Activated B cell treated with CpG ODN at 0.5 μM for 24 hours (primary cell): ENCODE data around the gene FAM174C. TPM values are rescaled to one million over a fixed set of nuclear protein-coding genes. Genes with fewer than 3 reads are reported as not detected.

Experiments used
- ATAC-seq: fragments of 200-7000 bp; cut with Tn5 transposase; one replicate; pipeline ENCODE4 v1.10.0; 2021; ENCODE audit warnings: low read depth, mild to moderate bottlenecking, moderate library complexity
- CTCF ChIA-PET: fragments of 350-600 bp; sonication (Branson Sonifier 250); formaldehyde crosslinking; loops from one replicate; lab custom pipeline; 2021; ENCODE audit warnings: antibody characterized with exemption; lab: Charles Lee
- POLR2A ChIA-PET: fragments of 350-600 bp; sonication (Branson Sonifier 250); formaldehyde crosslinking; loops from one replicate; lab custom pipeline; 2021; ENCODE audit warnings: antibody characterized with exemption; lab: Charles Lee
- DNase-seq: peaks from one replicate; pipeline ENCODE4 v3.0.0; 2022
- H3K27ac Mint-ChIP-seq: one replicate; pipeline ENCODE4 v1.8.0; 2020; ENCODE audit warnings: mixed read lengths
- H3K27me3 Mint-ChIP-seq: one replicate; pipeline ENCODE4 v1.8.0; 2021; ENCODE audit warnings: mixed read lengths
- H3K36me3 Mint-ChIP-seq: one replicate; pipeline ENCODE4 v1.8.0; 2021; ENCODE audit warnings: low read depth, mixed read lengths
- H3K4me1 Mint-ChIP-seq: one replicate; pipeline ENCODE4 v1.8.0; 2021; ENCODE audit warnings: mixed read lengths
- H3K4me3 Mint-ChIP-seq: one replicate; pipeline ENCODE4 v1.8.0; 2020; ENCODE audit warnings: mild to moderate bottlenecking, mixed read lengths
- H3K9me3 Mint-ChIP-seq: one replicate; pipeline ENCODE4 v1.8.0; 2020; ENCODE audit warnings: mixed read lengths
- intact Hi-C: fragments of 100-400 bp; cut with micrococcal nuclease; formaldehyde crosslinking; loops from one replicate; pipeline ENCODE4 v1.15.1; 2024
- total RNA-seq: library from RNA; stranded (reverse); gene quantifications from 2 replicates; pipeline ENCODE4 v1.2.3, GENCODE V29; 2022
- TF ChIP-seq, protein P1 (sequence below): fragments of 200-600 bp; IDR thresholded peaks from one replicate; pipeline ENCODE4 v1.8.0; 2022; ENCODE audit warnings: antibody characterized with exemption, mild to moderate bottlenecking

Gene FAM174C
- total RNA-seq, 1 donor from 2014 or later: 47.9 TPM

DNA sequence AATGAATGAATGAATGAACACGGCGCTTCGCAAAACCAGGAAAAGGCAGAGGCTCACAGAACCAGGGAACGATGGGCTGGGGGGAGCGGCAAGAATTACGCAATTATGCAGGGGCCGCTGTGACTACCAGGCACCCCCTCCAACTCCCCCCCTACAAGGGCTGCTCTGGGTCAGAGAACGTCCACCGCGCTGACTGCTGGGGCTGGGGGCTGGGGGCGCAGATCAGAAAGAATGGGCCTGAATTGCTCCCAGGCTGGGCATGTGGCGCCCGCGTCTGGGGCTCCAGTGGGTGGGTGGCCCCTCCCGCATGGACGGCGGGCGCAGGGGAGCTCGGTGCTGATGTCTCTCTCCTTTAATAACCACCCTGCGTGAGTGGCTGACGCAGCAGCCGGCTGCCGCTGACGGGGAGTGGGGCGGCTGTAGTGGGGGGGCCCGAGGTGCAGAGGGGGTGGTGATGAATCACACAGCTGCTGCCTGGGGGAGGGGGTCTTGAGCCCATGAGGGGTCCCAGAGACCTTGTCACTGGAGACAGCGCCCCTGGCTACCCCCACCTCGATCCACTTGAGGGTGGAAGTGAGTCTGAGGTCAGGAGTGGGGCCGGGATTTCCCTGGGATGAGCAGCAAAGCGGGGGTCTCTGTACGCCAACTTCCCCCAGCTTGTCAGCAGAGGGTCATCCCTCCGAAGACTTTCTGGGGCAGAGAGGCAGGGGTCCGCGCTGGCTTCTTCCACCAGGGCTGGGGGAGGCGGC, 7.7 kb upstream of the FAM174C start:
- H3K36me3 Mint-ChIP-seq: peaks cover 28% of the 10 kb centered on the region
- peaks cover 81% of the 10 kb centered on the region for H3K4me1 Mint-ChIP-seq
- intact Hi-C loops: loop anchor here (2.0 kb wide), 2 partner anchors 139 to 471 kb away; partner anchors contain the start of genes DAZAP1 and PTBP1
- TF ChIP-seq, protein P1, sequence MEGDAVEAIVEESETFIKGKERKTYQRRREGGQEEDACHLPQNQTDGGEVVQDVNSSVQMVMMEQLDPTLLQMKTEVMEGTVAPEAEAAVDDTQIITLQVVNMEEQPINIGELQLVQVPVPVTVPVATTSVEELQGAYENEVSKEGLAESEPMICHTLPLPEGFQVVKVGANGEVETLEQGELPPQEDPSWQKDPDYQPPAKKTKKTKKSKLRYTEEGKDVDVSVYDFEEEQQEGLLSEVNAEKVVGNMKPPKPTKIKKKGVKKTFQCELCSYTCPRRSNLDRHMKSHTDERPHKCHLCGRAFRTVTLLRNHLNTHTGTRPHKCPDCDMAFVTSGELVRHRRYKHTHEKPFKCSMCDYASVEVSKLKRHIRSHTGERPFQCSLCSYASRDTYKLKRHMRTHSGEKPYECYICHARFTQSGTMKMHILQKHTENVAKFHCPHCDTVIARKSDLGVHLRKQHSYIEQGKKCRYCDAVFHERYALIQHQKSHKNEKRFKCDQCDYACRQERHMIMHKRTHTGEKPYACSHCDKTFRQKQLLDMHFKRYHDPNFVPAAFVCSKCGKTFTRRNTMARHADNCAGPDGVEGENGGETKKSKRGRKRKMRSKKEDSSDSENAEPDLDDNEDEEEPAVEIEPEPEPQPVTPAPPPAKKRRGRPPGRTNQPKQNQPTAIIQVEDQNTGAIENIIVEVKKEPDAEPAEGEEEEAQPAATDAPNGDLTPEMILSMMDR: no peak
- POLR2A ChIA-PET: interaction anchor here (1.0 to 11.5 kb wide), 6 partner anchors 8 to 173 kb away, joined by 4 to 824 read pairs (median 57); partner anchors contain the start of genes ATP5F1D, CBARP, FAM174C and POLR2E
- H3K4me3 Mint-ChIP-seq: peak overlapping the region; percentile 57
- CTCF ChIA-PET: interaction anchor here (1.5 to 9.8 kb wide), 4 partner anchors 14 to 25 kb away, joined by 8 to 540 read pairs (median 18); partner anchors contain the start of gene ATP5F1D
- no peaks in the 10 kb centered on the region for H3K27me3 Mint-ChIP-seq
- peak overlapping the region; percentile 56 for H3K27ac Mint-ChIP-seq
- DNase-seq: no peak
- H3K9me3 Mint-ChIP-seq: no peaks in the 10 kb centered on the region
- ATAC-seq: no peak

DNA sequence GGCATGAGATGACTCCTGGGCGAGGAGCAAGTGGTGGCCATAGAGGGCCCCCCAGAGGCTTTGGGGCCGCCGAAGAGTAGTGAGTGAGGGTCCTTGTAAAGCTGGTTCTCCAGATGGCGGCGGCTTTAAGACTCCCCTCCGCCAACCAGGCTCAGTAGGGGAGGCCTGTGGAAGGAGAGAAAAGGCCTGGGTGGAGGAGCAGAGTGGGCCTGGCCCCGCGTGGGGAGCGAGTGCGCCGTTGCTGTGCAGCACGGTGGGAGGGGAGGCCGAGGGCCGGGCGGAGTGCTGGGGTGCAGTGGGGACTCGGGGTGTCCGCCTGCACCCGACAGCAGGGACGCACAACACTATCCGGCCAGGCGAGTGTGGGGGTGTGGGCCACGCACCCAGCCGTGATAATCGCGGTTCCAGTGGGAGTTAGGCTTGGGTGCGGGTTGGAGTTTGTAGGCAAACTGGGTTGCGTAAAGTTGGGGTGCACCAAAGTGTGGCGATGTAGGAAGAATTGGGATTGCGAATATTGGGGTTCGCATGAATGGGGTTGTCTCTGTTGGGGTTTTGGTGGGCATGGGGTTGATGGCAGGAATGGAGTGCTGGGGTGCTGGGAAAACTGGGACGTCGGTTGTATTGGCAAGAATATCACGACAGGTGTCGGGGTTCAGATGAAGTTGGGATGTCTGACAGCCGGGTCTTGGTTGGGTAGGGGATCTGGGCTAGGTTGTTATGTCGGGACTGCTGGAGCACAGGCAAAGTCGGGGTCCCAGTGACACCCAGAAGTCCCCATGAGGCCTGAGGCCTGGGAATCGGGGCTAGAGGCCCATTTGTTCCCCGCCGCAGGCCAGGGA, 6.9 kb upstream of the FAM174C start:
- intact Hi-C loops: loop anchor here (1.0 to 2.0 kb wide), 3 partner anchors 7 to 472 kb away; partner anchors contain the start of genes DAZAP1 and PTBP1
- ChIA-PET POLR2A (interaction anchor here (0.6 to 11.5 kb wide), 84 partner anchors 9 to 1682 kb away, joined by 3 to 824 read pairs (median 5); partner anchors contain the start of genes ABCA7, ARHGAP45, ATP5F1D and C19orf25), CTCF (interaction anchor here (2.5 to 9.8 kb wide), 2 partner anchors 22 to 26 kb away, joined by 10 to 540 read pairs; partner anchors contain the start of gene ATP5F1D)
- no peaks in the 10 kb centered on the region for H3K9me3 Mint-ChIP-seq
- DNase-seq: no peak
- peak overlapping the region; percentile 85 for H3K27ac Mint-ChIP-seq
- H3K4me3 Mint-ChIP-seq: peak overlapping the region; percentile 80
- no peaks in the 10 kb centered on the region for H3K27me3 Mint-ChIP-seq
- ATAC-seq: no peak
- H3K36me3 Mint-ChIP-seq: peaks cover 36% of the 10 kb centered on the region
- peaks cover 79% of the 10 kb centered on the region for H3K4me1 Mint-ChIP-seq
- TF ChIP-seq, protein P1: no peak

DNA sequence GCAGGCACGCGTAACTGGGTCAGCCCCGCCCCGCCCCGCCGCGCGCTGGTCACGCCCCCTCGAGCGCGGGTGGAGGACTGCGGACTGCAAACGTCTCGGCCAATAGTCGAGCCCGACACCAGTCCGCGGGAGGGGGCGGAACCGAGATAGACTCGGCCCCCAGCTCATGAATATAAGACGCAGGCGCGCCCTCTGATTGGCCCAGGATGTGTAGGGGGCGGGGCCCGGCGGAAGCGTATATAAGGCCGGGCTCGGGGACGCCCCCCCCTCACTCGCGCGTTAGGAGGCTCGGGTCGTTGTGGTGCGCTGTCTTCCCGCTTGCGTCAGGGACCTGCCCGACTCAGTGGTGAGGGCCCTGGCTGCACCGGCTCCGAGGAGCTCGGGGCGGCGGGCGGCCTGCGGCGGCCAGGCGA, 6.3 kb upstream of the FAM174C start, which contains the start of gene CIRBP:
CIRBP (plus strand) TSS at position 268 of the 413 bp plus-strand sequence. CDS start 1,602 bp downstream, outside the sequence.
- peak; percentile 72 for ATAC-seq
- Mint-ChIP-seq H3K4me3 (peak within 1 kb of the TSS; percentile 86), H3K4me1 (peaks cover 79% of the 10 kb centered on the region), H3K36me3 (peaks cover 42% of the 10 kb centered on the region), H3K27ac (peak within 1 kb of the TSS; percentile 85), H3K9me3 (no peaks in the 10 kb centered on the region), H3K27me3 (no peaks in the 10 kb centered on the region)
- intact Hi-C loops: loop anchor here (1.0 to 2.0 kb wide), 3 partner anchors 8 to 472 kb away; partner anchors contain the start of genes DAZAP1 and PTBP1
- ChIA-PET POLR2A (interaction anchor here (0.5 to 11.5 kb wide), 88 partner anchors 8 to 1681 kb away, joined by 3 to 824 read pairs (median 5); partner anchors contain the start of genes ABCA7, ARHGAP45, ATP5F1D and C19orf25), CTCF (interaction anchor here (0.8 to 9.8 kb wide), 3 partner anchors 17 to 406 kb away, joined by 3 to 540 read pairs (median 3); partner anchors contain the start of gene ATP5F1D)
- DNase-seq: peak; percentile 99
- TF ChIP-seq, protein P1: no peak

DNA sequence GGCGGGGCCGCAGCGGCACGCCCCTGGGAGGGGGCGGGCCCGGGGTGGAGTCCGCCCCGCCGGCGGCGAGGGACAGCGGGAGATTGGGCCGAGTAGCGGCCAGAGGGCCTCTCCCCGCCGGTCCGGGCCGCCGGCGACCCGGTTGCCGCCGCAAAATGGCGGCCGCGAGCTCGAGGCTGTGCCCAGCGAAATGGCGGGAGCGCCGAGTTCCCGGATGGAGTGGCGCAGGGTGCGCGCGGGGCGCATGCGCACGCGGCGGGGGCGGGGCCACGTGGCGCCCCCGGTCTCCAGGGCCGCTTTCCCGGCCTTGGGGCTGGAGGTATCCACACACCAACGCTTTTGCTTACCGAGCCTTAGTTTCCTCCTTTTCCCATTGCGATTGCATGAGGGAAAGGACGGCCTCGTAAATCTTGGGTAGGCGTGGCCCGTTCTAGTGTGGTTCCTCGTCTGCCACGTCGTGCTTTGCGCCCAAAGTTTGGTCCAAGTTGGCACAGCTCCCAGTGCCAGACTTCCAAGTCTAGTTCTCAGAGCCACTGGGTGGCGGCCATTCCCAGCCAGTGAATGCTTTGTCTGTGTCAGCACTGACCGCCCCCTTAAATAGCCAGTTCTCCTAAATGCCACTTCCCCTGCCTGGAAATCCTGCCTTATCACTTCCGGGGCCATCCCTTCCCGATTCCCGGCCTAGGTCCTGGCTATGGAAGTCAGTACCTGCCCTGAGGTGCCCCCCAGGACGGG, 5.7 kb upstream of the FAM174C start:
- intact Hi-C loops: loop anchor here (1.0 to 2.0 kb wide), 3 partner anchors 8 to 473 kb away; partner anchors contain the start of genes DAZAP1 and PTBP1
- Mint-ChIP-seq H3K4me1 (peaks cover 77% of the 10 kb centered on the region), H3K9me3 (no peaks in the 10 kb centered on the region), H3K27me3 (no peaks in the 10 kb centered on the region), H3K36me3 (peaks cover 45% of the 10 kb centered on the region), H3K4me3 (peak overlapping the region; percentile 86), H3K27ac (peak overlapping the region; percentile 80)
- DNase-seq: peak; percentile 86
- TF ChIP-seq, protein P1: no peak
- peak; percentile 9 for ATAC-seq
- POLR2A ChIA-PET: interaction anchor here (0.5 to 11.5 kb wide), 64 partner anchors 8 to 1681 kb away, joined by 3 to 824 read pairs (median 6); partner anchors contain the start of genes ABCA7, ARHGAP45, ATP5F1D and C19orf25
- CTCF ChIA-PET: interaction anchor here (0.8 to 9.8 kb wide), 3 partner anchors 18 to 407 kb away, joined by 3 to 540 read pairs (median 3); partner anchors contain the start of gene ATP5F1D
